Stimulated activated CD4-positive, alpha-beta T cell treated with anti-CD3 and anti-CD28 coated beads, TNF-alpha, amount 100 ng/mL, for 1 hour (primary cell): ENCODE measurements around the gene PTCHD1.

ENCODE experiments used
- DNase-seq, 3 donors: peaks; one replicate each; pipeline ENCODE4 v3.0.0-alpha.2; 2020; ENCODE audit warnings: low read depth in 3 of 3, low spot score in 1 of 3

PTCHD1 gene

DNA sequence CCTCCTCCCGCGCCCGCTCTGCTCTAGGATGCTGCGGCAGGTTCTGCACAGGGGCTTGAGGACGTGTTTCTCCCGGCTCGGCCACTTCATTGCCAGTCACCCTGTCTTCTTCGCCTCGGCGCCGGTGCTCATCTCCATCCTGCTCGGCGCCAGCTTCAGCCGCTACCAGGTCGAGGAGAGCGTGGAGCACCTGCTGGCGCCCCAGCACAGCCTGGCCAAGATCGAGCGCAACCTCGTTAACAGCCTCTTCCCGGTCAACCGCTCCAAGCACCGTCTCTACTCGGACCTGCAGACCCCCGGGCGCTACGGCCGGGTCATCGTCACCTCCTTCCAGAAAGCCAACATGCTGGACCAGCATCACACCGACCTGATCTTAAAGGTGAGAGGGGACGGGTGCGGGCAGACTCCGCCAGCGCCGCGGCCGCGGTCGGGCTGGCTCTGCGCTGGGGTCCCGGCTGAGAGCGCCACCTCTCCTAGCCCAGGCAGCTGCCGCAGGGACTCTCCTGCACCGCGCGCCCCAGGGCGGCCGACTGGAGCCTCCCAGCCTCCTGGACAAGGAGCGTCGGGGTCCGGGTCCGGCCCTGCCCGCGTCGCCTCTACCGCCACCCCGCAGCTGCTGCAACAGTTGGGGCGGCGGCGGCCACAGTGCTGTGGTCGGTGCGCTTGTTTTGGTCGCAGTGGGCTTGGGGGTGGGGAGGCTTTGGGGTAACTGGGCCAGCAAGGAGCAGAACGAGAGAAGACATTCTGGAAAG is at the start of gene PTCHD1:
PTCHD1 (plus strand) TSS at position 2 of the 752 bp plus-strand sequence; CDS start at position 29, 27 bp downstream.
- DNase-seq = no peak

GRCh38 chrX:23286731-23287130 is 47.9 kb upstream of the PTCHD1 start:
- DNase-seq = no peak

GRCh38 chrX:23287191-23287725 is 47.4 kb upstream of the PTCHD1 start:
- DNase-seq = no peak

- DNase-seq = no peak
Observed at GRCh38 chrX:23292354-23292987, 42.2 kb upstream of the PTCHD1 start.

DNA sequence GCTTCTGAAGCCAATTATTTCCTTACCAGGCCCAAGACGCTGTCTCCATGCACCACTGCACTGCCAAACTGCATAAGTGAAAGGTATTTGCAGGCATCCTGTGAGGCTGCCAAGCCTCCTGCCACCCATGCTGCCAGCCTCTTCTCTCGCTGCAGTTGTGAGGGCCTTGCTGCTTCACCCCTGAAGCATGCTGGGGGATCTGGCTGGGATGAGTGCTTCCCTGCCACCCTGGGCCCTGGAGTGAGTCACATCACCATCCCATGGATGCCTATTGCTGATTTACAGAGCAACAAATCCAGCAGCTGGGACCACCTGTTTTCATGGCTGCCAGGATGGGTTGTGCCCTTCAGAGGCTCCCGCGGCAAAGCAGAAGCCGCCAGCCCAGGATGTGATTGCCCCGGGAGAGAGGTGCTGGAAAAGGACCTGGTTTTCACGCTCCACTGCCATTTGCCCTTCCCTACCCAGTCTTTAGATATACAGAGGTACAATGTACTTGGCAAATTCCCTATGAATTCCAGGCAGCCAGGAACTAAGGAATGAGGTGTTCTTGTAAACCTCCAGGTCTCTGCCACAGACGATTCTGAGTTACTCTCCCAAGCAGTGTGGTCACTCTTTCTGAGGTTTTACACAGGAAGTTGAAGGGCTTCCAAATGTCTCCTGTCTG is 41.5 kb upstream of the PTCHD1 start:
- no peak for DNase-seq

DNA sequence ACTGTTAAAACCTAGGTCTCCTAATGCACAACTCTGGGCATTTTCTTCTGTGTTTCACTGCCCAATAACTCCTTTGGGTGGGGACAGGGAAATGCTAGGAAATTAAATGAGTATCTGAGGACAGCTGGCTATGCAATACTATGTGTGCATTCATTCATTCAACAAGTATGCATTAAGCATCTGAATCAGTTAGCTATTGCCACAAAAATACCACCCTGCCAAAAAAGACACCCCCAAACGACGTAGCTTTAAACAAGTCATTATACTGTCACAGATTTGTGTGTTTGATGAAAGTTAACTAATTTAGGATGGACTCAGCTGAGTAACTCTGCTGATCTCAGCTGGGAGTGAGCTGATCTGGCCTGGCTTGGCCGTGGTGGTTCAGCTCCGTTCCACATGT is 29.8 kb upstream of the PTCHD1 start:
- DNase-seq = no peak

DNA sequence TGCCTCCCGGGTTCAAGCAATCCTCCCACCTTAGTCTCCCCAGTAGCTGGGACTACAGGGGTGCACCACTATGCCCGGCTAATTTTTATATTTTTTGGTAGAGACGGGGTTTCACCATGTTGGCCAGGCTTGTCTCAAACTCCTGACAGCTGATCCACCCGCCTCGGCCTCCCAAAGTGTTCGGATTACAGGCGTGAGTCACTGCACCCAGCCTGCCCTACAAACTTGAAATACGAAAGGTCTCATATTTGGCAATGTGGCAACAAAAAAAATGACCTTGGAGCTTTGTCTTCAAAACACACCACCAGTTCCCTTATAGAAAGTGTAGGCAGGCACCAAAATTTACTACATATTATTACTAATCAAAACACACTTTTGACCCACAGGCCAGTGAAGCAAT is 22.9 kb upstream of the PTCHD1 start:
- DNase-seq = no peak

DNA sequence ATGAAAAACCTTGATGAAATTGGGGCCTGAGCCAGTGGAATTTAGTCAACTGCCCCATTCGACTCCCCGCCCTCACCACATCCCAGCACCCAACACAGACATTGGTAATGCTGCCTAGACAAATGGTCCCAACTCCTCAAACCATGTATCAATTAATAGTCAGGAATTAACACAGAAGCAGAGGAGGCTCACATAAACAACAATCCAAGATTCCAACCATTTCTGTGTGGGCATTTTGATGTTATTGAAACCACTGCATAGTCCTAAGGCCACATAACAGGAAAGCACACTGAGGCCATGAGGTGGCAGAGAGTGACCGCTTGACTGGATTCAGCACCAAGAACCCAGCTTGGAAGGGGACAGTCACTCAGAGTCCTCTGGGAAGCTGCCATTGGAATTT is 22.5 kb upstream of the PTCHD1 start:
- no peak for DNase-seq

GRCh38 chrX:23317799-23318724 is 16.6 kb upstream of the PTCHD1 start:
- no peak for DNase-seq

GRCh38 chrX:23327104-23327503 is 7.5 kb upstream of the PTCHD1 start:
- no peak for DNase-seq

DNA sequence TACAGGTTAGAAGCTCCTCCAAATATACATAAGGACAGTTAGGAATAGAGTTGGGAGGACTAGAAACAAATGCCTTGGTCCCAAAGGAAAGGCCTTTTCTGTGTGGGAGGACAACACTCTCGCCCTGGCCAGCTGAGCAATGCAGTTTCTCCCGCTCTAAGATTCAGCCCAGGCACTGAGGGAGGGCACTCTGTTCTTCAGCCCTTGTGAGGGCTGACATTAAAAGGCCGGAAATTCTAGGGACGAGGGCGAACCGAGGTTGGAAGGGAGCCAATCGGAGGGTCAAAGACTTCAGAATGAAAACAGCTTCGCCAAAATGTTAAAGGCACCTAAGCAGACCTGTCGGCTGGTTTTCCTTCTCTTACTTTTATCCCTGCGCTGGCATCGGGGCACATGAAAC is 2.9 kb upstream of the PTCHD1 start:
- no peak for DNase-seq

DNA sequence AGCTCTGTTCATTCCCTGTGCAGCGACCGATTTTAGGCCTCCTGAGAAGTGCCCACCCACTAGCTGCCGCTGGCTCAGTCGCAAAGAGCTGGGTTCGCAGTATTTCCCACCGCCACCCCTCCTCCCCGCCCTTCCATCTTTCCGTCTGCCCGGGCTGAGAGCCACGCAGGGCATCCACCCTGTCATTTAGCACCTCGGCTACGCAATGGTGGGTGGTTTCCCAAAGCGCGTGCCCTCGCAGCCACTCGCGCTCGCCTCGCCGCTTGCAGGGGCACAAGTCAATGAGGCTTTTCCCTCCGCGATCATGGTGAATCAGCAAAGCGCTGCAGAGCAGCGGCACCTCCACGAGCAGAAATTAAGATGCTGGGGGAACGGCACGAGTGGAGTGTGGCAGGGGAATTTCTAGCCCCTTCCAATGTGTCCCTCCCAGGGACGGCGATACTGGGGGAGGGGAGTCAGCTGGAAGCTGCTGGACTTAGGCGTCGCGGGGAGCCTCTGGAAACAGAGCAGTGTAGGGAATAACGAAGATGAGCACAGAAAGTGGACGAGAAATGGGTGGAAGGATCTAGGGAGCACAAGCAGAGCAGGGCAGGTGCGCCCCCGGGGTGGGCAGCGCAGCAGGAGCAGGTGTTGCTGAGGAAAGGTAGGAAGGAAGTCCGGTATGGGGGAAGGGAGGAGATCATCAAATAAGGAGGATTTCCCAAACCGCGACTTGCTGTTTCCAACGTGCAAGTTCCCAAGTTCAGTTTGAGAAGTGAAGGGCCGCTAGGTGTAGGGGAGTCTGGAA is 2.4 kb upstream of the PTCHD1 start:
- no peak for DNase-seq

- no peak for DNase-seq
Observed at GRCh38 chrX:23332888-23333821, 1.5 kb upstream of the PTCHD1 start.

GRCh38 chrX:23333842-23334520 is 668 bp upstream of the PTCHD1 start:
- DNase-seq = no peak

- DNase-seq = no peak
Observed at GRCh38 chrX:23334521-23334847, 165 bp upstream of the PTCHD1 start.

- no peak for DNase-seq
Observed at GRCh38 chrX:23338334-23338733, 3.7 kb downstream of the PTCHD1 start.

GRCh38 chrX:23341452-23341851 is 6.8 kb downstream of the PTCHD1 start:
- no peak for DNase-seq

DNA sequence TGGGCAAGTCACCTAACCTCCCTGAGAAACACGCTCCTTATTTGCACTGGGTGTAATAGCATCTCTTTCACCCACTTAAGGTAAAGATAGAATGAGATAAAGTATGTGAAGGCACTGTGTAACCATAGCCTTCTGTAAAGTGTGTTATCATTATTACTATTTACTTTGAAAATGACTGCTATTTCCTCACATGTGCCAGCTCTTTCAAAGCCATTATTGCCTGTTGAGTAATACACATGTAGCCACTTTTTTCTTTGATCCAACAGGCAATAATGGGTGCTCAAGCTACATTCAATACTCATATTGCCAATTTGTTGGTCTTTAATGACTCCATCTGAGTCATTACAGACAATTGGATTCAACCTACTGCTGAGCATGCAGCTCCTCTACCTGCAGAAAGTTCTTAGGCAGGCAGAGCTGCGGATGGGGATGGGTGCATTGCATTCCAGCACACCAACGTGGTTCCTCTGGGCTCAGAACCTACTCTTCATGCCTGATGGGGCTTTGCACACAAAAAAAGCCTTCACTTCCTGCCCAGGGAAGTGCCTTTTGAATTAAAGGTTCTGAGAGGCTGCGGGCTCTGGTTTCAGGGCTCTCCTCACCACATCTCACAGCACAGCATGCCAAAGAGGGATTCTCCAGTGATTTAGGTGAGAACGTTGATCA is 9.7 kb downstream of the PTCHD1 start:
- no peak for DNase-seq
